HepG2 (cell line): ENCODE data around the gene SERPINB1. TPM values are rescaled to one million over a fixed set of nuclear protein-coding genes. Genes with fewer than 3 reads are reported as not detected.
A peak's percentile ranks its signal among the peaks of the same experiment; 100 is the strongest.

Source experiments
- ATAC-seq: fragments of 200-7000 bp; cut with Tn5 transposase; 3 replicates; pipeline ENCODE4 v1.9.1; 2020; ENCODE audit warnings: mild to moderate bottlenecking, moderate library complexity
- BruUV-seq: library from RNA; stranded (reverse); fragments of 400-500 nt; replicated peaks from 2 replicates; lab custom pipeline; 2021; lab: Mats Ljungman, UMichigan
- CTCF ChIA-PET: fragments of 300-600 bp; formaldehyde crosslinking; extraction: SDS; loops from one replicate; lab custom pipeline; 2021; ENCODE audit warnings: low total read pairs, inconsistent platforms, low intra/inter-chr PET ratio; lab: Yijun Ruan, JAX
- POLR2A ChIA-PET: fragments of 350-600 bp; sonication (Branson Sonifier 250); formaldehyde crosslinking; loops from one replicate; lab custom pipeline; 2020; ENCODE audit warnings: antibody characterized with exemption, inconsistent platforms; lab: Yijun Ruan, JAX
- DNase-seq: peaks from one replicate; pipeline ENCODE4 v3.0.0-alpha.2; 2015; ENCODE audit warnings: low spot score
- FAIRE-seq: peaks from 3 replicates; lab custom pipeline; 2011; peaks lifted over from hg19 to GRCh38; lab: Jason Lieb, UNC
- H2AFZ ChIP-seq: one replicate; pipeline ENCODE4 v1.6.1; 2011; ENCODE audit warnings: low read length, inconsistent platforms
- H3K27ac ChIP-seq: fragments of 300-600 bp; 3 replicates; pipeline ENCODE4 v1.8.0; 2011; ENCODE audit warnings: mixed run types, mild to moderate bottlenecking, mixed read lengths, low read length, inconsistent platforms; ENCODE audit not compliant: insufficient read depth; ENCODE audit errors: extremely low read length
- H3K27me3 ChIP-seq, 2 experiments: fragments of 200-600 bp in 1 of 2; 2 replicates in 1 of 2; 3 replicates in 1 of 2; pipeline versions ENCODE4 v1.6.0 to v1.8.0; 2011; ENCODE audit warnings: low read length in 2 of 2, mild to moderate bottlenecking in 2 of 2, moderate library complexity in 2 of 2, inconsistent platforms in 1 of 2; ENCODE audit not compliant: insufficient read depth in 2 of 2, control insufficient read depth in 1 of 2
- H3K36me3 ChIP-seq, 2 experiments: fragments of 200-600 bp in 1 of 2; replicated peaks in 1 of 2; 2 replicates in 1 of 2; 3 replicates in 1 of 2; pipeline versions ENCODE4 v1.5.1 to v1.8.0; 2011; ENCODE audit warnings: low read length in 2 of 2, inconsistent platforms in 1 of 2; ENCODE audit not compliant: insufficient read depth in 2 of 2, control insufficient read depth in 1 of 2
- H3K4me1 ChIP-seq: 2 replicates; pipeline ENCODE4 v1.5.1; 2012; ENCODE audit warnings: low read length, inconsistent platforms; ENCODE audit not compliant: insufficient read depth
- H3K4me2 ChIP-seq: 2 replicates; pipeline ENCODE4 v1.6.0; 2011; ENCODE audit warnings: low read depth, low read length, inconsistent platforms
- H3K4me3 ChIP-seq, 3 experiments: fragments of 200-600 bp in 1 of 3; sonication (generic), shearing (Covaris generic) in 1 of 3; replicated peaks in 1 of 3; 2 replicates each; pipeline ENCODE4 v1.5.1; 2011 to 2016; ENCODE audit warnings: low read length in 3 of 3, inconsistent platforms in 2 of 3, low read depth in 2 of 3, mild to moderate bottlenecking in 2 of 3, control low read depth in 1 of 3, mixed read lengths in 1 of 3; ENCODE audit not compliant: insufficient read depth in 1 of 3
- H3K79me2 ChIP-seq: one replicate; pipeline ENCODE4 v1.6.1; 2011; ENCODE audit warnings: low read length, inconsistent platforms; ENCODE audit not compliant: insufficient read depth
- H3K9ac ChIP-seq: 2 replicates; pipeline ENCODE4 v1.6.0; 2011; ENCODE audit warnings: mild to moderate bottlenecking, low read depth, low read length, inconsistent platforms; ENCODE audit not compliant: insufficient read depth
- H3K9me3 ChIP-seq: 2 replicates; pipeline ENCODE4 v1.5.1; 2012; ENCODE audit warnings: mild to moderate bottlenecking, low read length
- H4K20me1 ChIP-seq: 2 replicates; pipeline ENCODE4 v1.6.0; 2011; ENCODE audit warnings: inconsistent platforms, mild to moderate bottlenecking, low read length, moderate library complexity; ENCODE audit not compliant: insufficient read depth
- BHLHE40 ChIP-seq: IDR thresholded peaks from 2 replicates; pipeline ENCODE4 v1.6.1; 2011; ENCODE audit warnings: low read length, improper control_type of control experiment
- EP300 ChIP-seq, 3 experiments: sonication (generic) in 1 of 3; formaldehyde crosslinking in 1 of 3; IDR thresholded peaks; 2 replicates each; pipeline versions ENCODE4 v1.5.1 to v1.6.1; 2011 to 2020; ENCODE audit warnings: low read depth in 2 of 3, low read length in 2 of 3, borderline replicate concordance in 1 of 3, improper control_type of control experiment in 1 of 3, mild to moderate bottlenecking in 1 of 3, missing genetic modification reagents in 1 of 3, moderate library complexity in 1 of 3
- ETV5 ChIP-seq: IDR thresholded peaks from 2 replicates; pipeline ENCODE4 v1.6.1; 2018; ENCODE audit warnings: missing biosample characterization, missing genetic modification reagents, inconsistent platforms, borderline replicate concordance
- KDM2A ChIP-seq: sonication (generic); formaldehyde crosslinking; IDR thresholded peaks from 2 replicates; pipeline ENCODE4 v1.4.0; 2020; ENCODE audit warnings: low read depth, missing genetic modification reagents, borderline replicate concordance
- SOX5 ChIP-seq: IDR thresholded peaks from 2 replicates; pipeline ENCODE4 v1.6.1; 2016; ENCODE audit warnings: borderline replicate concordance
- TEAD3 ChIP-seq: optimal IDR thresholded peaks from 2 replicates; pipeline ENCODE3; 2016; ENCODE audit warnings: borderline replicate concordance
- ZBTB21 ChIP-seq: sonication (generic); formaldehyde crosslinking; IDR thresholded peaks from 2 replicates; pipeline ENCODE4 v1.4.0; 2020; ENCODE audit warnings: missing genetic modification reagents
- WGBS: methylation state at CpG from one replicate; pipeline ENCODE4 v1.1.6; 2017; ENCODE audit warnings: low lambda C conversion rate; 5-methylcytosine and 5-hydroxymethylcytosine counted together
- in situ Hi-C: cut with HindIII; loops from 2 replicates; pipeline ENCODE4 v1.10.0; 2017; ENCODE audit warnings: low pct_unique_long_range_greater_than_20kb; ENCODE audit not compliant: extremely low pct_ligation_motif_present
- intact Hi-C: fragments of 100-400 bp; cut with micrococcal nuclease; formaldehyde crosslinking; loops from one replicate; pipeline ENCODE4 v1.10.0; 2022; ENCODE audit not compliant: unreplicated experiment
- polyA plus RNA-seq, 8 experiments: library from polyadenylated mRNA; depleted of rRNA in 3 of 8; stranded (reverse) in 7 of 8; unstranded in 1 of 8; fragments of >200 nt; fragmentation: Illumina TruSeq in 4 of 8; extraction: Trizol in 4 of 8; gene quantifications; 2 replicates each; pipeline versions ENCODE4 v1.2.1 to v1.2.3, GENCODE V29; 2011 to 2016; ENCODE audit warnings: low read depth in 4 of 8, missing spikeins in 1 of 8, mixed read lengths in 1 of 8; ENCODE audit not compliant: insufficient read depth in 1 of 8
- total RNA-seq, 5 experiments: library from RNA; depleted of rRNA; stranded (reverse); fragments of >200 nt; fragmentation: Illumina TruSeq; extraction: Trizol; gene quantifications; 2 replicates each; pipeline ENCODE4 v1.2.3, GENCODE V29; 2016; ENCODE audit warnings: low read depth in 1 of 5
- TF ChIP-seq, protein P1 (sequence below): IDR thresholded peaks from 2 replicates; pipeline ENCODE4 v1.6.1; 2018; ENCODE audit warnings: missing genetic modification reagents, mild to moderate bottlenecking, missing compliant biosample characterization
- TF ChIP-seq, protein P2 (sequence below): IDR thresholded peaks from 2 replicates; pipeline ENCODE4 v1.6.1; 2016; ENCODE audit warnings: missing compliant biosample characterization, missing genetic modification reagents, borderline replicate concordance
- TF ChIP-seq, protein P3 (sequence below): sonication (generic); formaldehyde crosslinking; conservative IDR thresholded peaks from 2 replicates; pipeline ENCODE4 v1.4.0; 2020; ENCODE audit warnings: mild to moderate bottlenecking, missing genetic modification reagents, moderate library complexity
- TF ChIP-seq, protein P4 (sequence below): sonication (generic); formaldehyde crosslinking; IDR thresholded peaks from 2 replicates; pipeline ENCODE4 v1.5.0; 2020; ENCODE audit warnings: mild to moderate bottlenecking, missing genetic modification reagents
- TF ChIP-seq, protein P5 (sequence below): sonication (generic); formaldehyde crosslinking; IDR thresholded peaks from 2 replicates; pipeline ENCODE4 v1.4.0; 2020; ENCODE audit warnings: missing genetic modification reagents, mild to moderate bottlenecking, borderline replicate concordance

The SERPINB1 gene
- total and polyA plus RNA-seq, 2 of the 13 experiments (the other 11 are each of a cell fraction or from before 2014, with no cell fraction given) = 41.4 to 60.5 TPM

DNA sequence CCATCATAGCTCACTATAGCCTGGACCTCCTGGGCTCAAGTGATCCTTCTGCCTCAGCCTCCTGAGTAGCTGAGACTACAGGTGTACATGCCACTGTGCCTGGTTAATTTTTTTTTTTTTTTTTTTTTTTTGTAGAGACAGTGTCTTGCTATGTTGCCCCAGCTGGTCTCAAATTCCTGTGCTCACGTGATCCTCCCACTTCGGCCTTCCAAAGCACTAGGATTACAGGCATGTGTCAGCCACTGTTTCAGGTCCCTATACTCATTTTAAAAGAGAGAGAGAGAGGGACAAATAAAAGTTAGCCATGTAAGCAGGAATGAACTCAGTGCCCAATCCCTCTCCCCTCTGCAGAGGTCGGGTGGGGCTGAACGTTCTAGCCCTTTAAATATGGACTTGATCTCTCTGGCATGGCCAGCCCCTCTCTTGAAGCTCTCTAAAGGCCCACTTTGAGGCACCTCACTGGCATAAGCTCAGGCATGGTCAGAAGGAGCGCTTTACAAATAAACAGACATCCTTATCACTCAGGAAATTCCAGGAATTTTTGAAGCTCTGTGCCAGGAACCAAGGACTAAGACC is 9.0 kb upstream of the SERPINB1 start:
- no TSS peak for BruUV-seq
- ChIA-PET POLR2A (interaction anchor here (0.6 to 2.7 kb wide), 14 partner anchors 9 to 149 kb away, joined by 3 to 28 read pairs (median 4); partner anchors contain the start of genes SERPINB1, SERPINB6 and SERPINB9), CTCF (no interaction called here)
- no peak overlapping the region for H2AFZ ChIP-seq
- in situ Hi-C loops (no loop called here), intact Hi-C loops (loop anchor here (1.0 kb wide), 1 partner anchor 61 kb away; no protein-coding TSS in a partner anchor)
- no peak overlapping the region for H3K9ac ChIP-seq
- H3K4me2 ChIP-seq = peak overlapping the region; percentile 51
- no peaks in the 10 kb centered on the region for H3K9me3 ChIP-seq
- DNase-seq (no peak), FAIRE-seq (no peak), ATAC-seq (no peak)
- H3K4me1 ChIP-seq = peaks cover 78% of the 10 kb centered on the region
- no peaks in the 10 kb centered on the region for H4K20me1 ChIP-seq
- no peaks in the 10 kb centered on the region for H3K36me3 ChIP-seq
- 5% methylated on average over 5 of the region's 5 CpGs for WGBS
- no peak overlapping the region for H3K27ac ChIP-seq
- H3K27me3 ChIP-seq = no peaks in the 10 kb centered on the region
- no peaks in the 10 kb centered on the region for H3K79me2 ChIP-seq
- H3K4me3 ChIP-seq = no peak overlapping the region
- peak; percentile 68 for TF ChIP-seq BHLHE40
- TF ChIP-seq, protein P1, sequence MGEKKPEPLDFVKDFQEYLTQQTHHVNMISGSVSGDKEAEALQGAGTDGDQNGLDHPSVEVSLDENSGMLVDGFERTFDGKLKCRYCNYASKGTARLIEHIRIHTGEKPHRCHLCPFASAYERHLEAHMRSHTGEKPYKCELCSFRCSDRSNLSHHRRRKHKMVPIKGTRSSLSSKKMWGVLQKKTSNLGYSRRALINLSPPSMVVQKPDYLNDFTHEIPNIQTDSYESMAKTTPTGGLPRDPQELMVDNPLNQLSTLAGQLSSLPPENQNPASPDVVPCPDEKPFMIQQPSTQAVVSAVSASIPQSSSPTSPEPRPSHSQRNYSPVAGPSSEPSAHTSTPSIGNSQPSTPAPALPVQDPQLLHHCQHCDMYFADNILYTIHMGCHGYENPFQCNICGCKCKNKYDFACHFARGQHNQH (CRISPR knock-in tag) = 0 out of 2 replicates have a peak, but pooled peaks have one; percentile 3
- no peak for TF ChIP-seq ZBTB21
- TF ChIP-seq, protein P2, sequence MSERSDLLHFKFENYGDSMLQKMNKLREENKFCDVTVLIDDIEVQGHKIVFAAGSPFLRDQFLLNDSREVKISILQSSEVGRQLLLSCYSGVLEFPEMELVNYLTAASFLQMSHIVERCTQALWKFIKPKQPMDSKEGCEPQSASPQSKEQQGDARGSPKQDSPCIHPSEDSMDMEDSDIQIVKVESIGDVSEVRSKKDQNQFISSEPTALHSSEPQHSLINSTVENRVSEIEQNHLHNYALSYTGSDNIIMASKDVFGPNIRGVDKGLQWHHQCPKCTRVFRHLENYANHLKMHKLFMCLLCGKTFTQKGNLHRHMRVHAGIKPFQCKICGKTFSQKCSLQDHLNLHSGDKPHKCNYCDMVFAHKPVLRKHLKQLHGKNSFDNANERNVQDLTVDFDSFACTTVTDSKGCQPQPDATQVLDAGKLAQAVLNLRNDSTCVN (CRISPR knock-in tag) = no peak
- TF ChIP-seq SOX5 (CRISPR knock-in tag) = peak; percentile 25; the same call in 1 of the 2 replicates
- TF ChIP-seq, protein P3, sequence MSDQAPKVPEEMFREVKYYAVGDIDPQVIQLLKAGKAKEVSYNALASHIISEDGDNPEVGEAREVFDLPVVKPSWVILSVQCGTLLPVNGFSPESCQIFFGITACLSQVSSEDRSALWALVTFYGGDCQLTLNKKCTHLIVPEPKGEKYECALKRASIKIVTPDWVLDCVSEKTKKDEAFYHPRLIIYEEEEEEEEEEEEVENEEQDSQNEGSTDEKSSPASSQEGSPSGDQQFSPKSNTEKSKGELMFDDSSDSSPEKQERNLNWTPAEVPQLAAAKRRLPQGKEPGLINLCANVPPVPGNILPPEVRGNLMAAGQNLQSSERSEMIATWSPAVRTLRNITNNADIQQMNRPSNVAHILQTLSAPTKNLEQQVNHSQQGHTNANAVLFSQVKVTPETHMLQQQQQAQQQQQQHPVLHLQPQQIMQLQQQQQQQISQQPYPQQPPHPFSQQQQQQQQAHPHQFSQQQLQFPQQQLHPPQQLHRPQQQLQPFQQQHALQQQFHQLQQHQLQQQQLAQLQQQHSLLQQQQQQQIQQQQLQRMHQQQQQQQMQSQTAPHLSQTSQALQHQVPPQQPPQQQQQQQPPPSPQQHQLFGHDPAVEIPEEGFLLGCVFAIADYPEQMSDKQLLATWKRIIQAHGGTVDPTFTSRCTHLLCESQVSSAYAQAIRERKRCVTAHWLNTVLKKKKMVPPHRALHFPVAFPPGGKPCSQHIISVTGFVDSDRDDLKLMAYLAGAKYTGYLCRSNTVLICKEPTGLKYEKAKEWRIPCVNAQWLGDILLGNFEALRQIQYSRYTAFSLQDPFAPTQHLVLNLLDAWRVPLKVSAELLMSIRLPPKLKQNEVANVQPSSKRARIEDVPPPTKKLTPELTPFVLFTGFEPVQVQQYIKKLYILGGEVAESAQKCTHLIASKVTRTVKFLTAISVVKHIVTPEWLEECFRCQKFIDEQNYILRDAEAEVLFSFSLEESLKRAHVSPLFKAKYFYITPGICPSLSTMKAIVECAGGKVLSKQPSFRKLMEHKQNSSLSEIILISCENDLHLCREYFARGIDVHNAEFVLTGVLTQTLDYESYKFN = 0 out of 2 replicates have a peak, but pooled peaks have one; percentile 15
- no peak for TF ChIP-seq KDM2A (CRISPR knock-in tag)
- TF ChIP-seq, protein P4, sequence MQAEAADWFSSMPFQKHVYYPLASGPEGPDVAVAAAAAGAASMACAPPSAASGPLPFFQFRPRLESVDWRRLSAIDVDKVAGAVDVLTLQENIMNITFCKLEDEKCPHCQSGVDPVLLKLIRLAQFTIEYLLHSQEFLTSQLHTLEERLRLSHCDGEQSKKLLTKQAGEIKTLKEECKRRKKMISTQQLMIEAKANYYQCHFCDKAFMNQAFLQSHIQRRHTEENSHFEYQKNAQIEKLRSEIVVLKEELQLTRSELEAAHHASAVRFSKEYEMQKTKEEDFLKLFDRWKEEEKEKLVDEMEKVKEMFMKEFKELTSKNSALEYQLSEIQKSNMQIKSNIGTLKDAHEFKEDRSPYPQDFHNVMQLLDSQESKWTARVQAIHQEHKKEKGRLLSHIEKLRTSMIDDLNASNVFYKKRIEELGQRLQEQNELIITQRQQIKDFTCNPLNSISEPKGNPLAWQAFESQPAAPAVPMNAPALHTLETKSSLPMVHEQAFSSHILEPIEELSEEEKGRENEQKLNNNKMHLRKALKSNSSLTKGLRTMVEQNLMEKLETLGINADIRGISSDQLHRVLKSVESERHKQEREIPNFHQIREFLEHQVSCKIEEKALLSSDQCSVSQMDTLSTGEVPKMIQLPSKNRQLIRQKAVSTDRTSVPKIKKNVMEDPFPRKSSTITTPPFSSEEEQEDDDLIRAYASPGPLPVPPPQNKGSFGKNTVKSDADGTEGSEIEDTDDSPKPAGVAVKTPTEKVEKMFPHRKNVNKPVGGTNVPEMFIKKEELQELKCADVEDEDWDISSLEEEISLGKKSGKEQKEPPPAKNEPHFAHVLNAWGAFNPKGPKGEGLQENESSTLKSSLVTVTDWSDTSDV = no peak
- peak; percentile 9; the same call in 1 of the 2 replicates for TF ChIP-seq ETV5 (CRISPR knock-in tag)
- TF ChIP-seq EP300 (IDR thresholded peaks at IDR 0.05; ENCODE audit: low read depth in 2 of 2, low read length in 2 of 2) = 0 out of 4 replicates have a peak, but pooled peaks of 1 of the 2 experiments have one; percentile 2
- TF ChIP-seq EP300 (CRISPR knock-in tag; IDR thresholded peaks at IDR 0.05; ENCODE audit: borderline replicate concordance) = no peak
- TF ChIP-seq, protein P5, sequence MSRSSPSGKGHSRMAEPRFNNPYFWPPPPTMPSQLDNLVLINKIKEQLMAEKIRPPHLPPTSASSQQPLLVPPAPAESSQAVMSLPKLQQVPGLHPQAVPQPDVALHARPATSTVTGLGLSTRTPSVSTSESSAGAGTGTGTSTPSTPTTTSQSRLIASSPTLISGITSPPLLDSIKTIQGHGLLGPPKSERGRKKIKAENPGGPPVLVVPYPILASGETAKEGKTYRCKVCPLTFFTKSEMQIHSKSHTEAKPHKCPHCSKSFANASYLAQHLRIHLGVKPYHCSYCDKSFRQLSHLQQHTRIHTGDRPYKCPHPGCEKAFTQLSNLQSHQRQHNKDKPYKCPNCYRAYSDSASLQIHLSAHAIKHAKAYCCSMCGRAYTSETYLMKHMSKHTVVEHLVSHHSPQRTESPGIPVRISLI = peak; percentile 74
- peak; percentile 20 for TF ChIP-seq TEAD3
